Activated T-helper 1 cell treated with anti-CD3 and anti-CD28 coated beads, Interleukin-2, amount 50 U/mL, for 16 hours (primary cell): ENCODE data around the gene FLNB.

Source experiments
- DNase-seq, 2 donors: peaks; one replicate each; pipeline ENCODE4 v3.0.0-alpha.2; 2020; ENCODE audit warnings: low read depth in 1 of 2, low spot score in 1 of 2

FLNB gene

DNA sequence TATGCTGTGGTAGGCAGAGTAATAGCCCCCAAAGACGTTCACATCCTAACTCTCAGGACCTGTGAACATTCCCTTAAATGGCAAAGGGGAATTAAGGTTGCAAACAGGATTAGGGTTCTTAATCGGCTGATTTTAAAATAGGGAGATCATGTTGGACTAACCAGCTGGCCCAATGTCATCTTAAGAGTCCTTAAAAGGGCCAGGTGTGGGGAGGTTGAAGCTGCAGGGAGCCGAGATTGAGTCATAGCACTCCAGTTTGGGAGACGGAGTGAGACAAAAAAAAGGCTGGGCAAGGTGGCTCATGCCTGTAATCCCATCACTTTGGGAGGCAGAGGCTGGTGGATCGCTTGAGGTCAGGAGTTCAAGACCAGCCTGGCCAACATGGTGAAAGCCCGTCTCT lies 1.6 kb upstream of the FLNB start:
- no peak for DNase-seq

DNA sequence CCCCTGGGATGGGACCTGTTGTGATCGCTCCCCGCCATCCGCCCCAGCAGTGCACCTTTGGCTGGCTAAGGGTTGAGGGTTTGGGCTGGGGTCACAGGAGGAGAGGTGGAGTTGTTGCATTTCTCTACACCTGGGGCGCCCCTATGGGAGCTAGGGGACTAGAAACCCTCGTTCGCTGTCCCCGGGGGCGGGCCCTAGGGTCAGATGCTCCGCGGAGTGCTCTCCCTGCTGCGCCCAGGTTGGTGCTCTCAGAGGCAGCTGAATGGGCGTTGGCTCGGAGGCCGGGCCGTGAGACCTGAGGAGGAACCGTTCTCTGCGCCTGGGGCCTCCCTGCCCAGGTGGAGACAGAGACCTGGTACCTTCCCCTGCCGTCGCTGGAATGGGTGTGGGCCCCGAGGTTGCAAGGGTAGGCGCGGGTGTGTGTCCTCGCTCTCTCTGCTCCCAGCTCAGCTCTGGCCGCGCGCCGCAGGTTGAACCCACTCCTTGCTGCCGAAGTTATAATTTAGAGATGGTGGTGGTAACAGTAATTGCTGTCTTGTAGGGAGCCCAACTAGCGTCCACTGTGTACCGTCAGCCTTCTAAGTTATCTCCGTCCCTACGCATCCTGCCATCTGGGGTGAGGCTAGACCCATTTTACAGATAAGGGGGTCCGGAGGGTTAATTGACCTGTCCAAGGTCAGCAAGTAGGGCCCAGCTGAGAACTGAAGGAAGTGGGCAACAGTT lies 965 bp downstream of the FLNB start:
- no peak for DNase-seq

DNA sequence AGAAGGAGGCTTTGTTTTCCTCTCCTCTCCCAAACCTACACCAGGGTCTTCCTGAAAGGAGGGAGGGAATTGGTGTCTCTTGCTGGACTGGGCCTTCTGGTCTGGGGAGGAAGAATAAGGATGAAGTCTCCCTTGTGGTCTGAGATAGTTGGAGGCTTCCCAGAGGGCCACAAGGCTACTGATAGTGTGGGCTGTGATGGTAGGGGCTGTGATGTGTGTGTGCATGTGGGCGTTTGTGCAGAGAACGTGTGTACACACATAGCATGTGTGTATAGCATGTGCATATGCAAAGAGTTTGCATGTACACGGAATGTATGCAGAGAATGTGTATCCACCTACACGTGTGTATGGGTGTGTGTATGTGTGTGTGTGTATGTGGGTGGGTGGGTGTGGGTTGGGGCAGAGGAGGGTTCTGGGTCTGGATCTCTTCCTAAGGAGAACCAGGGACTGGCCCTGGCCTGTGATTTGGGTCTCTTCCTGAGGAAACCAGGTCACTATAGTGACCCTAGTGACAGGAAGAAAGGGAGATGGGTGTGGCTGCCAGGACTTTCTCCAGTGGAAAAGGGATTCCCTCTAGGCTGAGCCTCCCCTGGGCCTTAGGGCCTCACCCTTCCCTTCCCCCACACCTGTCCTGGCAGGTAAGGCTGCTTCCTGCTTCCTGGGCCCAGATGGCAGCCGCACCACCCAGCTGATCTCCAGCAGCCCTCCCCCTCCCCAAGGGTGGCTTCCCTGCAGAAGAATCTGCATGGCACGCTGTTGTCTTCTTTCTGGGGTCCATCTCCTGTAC lies 1.7 kb downstream of the FLNB start:
- no peak for DNase-seq

DNA sequence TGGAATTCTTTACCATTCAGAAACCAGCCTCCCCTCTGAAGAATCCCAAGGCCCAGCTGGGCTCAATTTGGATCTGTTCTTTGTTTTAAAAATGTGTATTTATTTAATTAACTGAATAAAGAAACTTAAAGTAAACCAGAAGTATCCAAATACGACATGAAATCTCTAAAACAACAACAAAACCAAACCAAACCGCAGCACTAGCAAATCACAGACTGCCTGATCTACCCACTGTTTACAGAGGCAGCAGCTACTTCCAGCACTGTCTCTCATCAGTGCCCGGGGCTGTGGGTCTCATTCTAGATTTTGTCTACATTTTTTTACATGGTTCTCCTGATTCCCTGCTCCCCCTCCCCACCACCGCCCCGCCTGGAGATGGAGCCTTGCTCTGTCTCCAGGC lies 2.3 kb downstream of the FLNB start:
- no peak for DNase-seq

DNA sequence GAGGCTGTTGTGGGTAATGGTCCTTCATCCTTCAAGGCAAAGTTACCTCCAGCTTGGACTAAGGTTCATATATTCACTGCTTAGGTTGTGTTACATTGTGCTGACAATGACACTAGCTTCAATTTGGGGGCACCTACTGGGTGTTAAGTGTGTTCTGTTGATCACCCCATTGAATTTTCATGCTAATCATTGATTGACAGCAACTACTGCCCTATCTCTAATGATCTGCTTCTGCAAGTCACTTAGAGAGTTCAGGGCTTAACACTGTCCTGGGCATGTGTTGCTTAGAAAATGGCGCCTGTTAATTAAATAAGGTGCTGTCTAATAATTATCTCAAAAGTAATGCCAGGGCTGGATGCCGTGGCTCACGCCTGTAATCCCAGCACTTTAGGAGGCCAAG lies 3.4 kb downstream of the FLNB start:
- DNase-seq: no peak

DNA sequence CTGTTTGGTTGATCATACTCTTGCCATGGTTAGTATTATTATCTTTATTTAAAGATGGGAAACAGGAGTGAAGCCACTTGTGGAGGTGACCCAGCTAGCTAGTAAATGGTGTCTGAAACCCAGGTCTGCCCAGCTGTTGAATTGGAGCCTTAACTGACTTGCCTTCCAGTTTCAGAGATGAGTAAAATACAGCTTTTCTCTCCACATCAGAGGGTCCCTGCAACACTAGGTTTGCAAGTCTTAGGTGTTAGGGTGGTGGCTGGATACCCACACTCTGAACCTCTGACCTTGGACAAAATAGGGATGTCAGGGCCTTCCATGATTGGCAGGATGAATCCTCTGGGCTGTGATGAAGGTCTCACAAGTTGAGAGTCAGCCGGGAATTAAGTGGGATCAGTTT lies 4.1 kb downstream of the FLNB start:
- no peak for DNase-seq

DNA sequence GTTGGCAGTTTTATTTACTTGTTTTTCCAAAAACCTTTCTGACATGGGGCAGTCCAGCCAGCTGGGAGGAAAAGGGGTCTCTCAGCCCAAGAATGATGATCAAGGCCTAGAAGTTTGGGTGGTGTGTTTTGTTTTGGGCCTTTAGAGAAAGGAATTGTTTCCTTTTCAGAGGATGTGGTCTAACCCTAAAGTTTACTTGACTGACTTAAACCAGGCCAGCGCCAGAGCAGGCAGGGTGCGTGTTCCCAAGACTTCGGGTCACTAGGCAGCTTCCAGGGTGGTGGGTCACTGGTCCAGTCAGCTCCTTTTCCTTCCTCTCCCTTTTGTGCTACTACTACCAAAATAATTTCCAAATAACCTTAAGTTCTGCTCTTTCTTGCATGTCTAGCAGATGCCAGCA lies 4.9 kb downstream of the FLNB start:
- no peak for DNase-seq

DNA sequence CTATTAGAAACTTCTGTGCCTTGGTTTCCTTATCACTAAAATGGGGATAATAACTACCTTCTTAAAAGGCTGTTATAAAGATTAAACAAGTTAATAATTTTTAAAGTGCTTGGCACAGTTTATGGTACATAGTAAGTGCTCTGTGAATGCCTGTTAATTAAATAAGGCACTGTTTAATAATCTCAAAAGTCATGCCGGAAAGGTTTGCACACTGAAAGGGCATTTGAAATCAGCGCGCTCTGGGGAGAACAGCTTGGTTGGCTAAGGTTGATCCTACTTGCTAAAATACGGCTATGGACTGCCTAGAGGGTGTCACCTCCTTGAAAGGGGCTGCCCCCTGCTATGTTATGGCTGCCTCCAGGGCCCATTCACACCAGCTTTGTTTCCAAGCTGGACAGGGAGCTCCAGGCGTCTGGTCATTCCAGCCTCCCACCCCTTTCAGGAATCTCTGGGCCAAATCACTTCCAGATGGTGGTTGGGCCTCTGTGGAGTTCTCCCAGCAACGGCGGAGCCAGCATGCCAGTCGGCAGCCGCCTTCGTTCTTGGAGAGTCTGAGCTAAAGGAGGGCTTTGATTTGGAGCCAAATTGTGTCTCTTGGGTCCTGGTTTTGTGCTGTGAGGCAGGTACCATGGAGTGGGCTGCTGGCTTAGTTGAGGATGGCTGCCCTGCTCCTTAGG lies 5.9 kb downstream of the FLNB start:
- DNase-seq: no peak

DNA sequence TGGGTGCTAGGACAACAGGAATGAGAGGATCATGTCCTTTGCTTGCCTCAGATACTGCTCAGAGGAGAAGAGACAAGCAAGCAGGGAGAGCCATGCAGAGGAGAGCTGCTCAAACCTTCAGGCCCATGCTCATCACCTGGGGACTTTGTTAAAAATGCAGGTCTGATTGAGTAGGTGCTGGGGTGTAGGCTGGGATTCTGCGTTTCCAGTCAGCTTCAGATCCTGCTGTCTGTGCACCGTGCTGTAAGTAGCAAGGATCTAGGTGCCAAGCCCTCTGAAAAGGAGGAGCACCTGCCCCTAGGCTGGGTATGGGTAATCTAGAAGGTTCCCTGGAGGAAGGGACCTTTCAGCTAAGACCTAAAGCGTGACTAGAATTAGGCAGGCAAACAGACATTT lies 7.3 kb downstream of the FLNB start:
- DNase-seq: no peak

DNA sequence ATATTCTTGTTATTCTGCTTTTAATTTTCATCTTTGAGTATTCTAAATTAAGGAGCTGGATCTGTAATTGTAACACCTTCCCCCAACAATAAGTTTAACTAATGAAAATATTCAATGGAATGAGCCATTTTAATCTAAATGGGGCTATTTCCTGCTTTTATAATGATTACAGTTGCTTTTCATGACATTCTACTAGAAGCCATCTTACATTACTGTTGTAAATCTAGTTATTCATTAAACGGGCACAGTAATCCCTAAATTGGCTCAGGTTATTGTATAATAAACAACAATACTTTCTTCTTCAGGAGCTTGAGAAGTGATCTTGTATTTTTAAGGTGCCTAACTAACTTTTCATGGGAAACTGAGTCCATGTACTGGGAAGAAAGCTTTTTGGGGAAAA lies 8.5 kb downstream of the FLNB start:
- DNase-seq: no peak

DNA sequence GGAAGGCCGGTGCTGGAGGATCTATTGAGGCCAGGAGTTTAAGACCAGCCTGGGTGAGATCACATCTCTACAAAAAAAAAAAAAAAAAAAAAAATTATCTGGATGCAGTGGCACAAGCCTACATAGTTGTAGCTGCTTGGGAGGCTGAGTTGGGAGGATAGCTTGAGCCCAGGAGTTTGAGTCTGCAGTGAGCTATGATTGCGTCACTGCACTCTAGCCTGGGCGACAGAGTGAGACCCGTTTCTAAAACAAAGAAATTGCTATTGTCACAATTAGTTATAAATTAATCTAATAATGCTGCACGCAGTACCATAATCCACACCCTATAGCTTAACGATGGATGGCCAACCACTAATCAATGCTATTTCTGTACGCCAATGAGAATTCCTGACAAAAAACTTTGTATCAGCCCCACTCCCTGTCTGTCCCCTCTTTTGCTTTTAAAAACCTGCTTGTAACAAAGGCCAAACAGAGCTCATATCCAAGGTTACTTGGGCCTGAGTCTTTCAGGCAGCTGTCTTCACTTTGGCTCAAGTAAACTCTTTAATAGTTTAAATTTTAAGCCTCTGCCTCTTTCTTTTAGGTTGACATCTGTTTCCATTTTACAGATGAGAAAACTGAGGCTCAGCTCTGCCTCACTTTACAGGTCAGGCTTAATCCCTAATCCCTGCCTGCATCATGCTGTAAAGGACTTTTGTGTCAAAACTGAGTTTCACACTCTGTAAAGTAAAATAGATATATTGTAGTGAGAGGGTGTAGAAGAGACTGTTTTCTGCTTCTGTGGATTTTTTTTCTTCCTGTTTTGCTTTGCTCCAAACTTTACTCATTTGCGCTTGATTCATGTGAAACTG lies 10.9 kb downstream of the FLNB start:
- DNase-seq: no peak

DNA sequence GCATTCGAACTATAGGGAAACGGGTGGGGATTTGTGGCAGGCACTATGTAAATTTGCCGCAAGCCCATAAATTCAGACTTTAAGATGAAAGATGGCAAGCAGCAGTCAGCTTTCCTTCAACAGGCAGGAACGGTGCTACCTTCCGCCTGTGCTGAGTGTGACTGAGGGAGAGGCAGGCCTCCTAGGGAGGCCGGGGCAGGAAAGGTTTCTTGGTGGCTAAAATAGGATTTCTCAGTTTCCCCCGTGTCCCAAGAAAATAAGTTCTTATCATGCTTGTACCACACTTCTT lies 12.5 kb downstream of the FLNB start:
- no peak for DNase-seq

DNA sequence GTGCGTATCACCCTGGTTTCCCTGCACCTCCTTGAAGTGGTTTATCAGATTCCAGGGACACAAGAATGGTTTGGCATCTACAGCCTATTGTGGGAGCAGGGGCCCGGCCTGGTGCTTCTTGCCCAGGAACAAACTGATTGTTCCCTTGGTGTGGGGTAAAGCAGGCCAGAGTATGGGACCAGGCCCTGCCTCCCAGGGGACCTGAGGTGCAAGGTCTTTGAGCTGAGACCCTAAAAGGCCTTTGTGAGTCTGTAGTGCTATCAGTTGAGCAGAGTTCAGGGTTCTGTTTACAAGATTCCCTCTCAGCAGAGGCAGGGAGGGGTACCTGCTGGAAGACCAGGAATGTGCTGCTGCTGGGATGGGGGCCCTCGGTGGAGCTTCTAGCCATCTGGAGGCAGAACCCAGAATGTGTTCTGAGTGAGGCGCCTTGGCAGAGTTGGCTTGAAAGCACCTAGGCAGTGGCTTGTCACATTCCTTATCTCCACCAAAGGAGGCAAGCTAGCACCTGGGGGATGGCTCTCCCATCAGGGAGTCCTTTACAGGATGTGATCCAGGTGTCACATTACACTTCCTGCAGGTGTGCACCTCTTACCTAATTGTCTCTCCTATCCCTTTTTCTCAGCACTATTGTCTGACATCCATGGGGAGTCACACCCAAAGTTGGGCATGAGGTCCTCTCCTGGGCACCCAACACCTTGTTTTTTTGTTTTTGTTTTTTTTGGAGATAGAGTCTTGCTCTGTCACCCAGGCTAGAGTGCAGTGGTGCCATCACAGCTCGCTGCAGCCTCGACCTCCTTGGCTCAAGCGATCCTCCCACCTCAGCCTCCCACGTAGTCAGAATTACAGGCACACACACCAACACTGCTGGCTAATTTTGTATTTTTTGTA lies 13.1 kb downstream of the FLNB start:
- DNase-seq: no peak

DNA sequence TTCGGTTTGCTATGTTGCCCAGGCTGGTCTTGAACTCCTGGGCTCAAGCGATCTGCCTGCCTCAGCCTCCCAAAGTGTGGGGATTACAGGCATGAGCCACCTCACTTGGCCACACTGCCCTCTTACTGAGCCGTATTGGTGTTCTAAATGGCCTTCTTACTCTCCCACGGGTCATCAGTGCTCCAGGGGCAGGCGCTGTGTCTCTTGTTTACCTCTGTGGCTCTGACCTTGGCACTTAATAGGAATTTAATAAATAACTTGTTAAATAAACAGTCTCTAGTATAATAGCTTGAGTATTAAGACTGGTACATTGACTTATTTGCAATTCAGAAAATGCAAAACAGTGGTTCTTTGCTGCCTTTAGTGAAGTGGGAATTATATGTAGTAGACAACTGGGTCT lies 13.7 kb downstream of the FLNB start:
- DNase-seq: no peak

DNA sequence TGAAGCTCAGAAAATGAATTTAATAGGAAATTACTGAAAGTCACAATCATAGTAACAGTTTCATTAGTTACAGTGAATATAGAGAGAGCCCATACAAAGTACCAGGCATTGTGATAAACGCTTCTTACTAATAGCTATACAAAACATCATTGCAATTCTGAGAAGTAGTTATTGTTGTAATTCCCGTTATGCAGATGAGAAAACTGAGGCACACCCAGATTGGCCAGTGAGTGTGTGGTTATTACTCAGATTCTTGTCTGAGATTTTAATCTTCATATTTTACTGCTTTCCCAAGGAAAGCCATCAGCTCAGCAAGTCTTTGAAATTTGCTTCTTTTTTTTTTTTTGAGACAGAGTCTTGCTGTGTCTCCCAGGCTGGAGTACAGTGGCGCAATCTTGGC lies 14.3 kb downstream of the FLNB start:
- no peak for DNase-seq

DNA sequence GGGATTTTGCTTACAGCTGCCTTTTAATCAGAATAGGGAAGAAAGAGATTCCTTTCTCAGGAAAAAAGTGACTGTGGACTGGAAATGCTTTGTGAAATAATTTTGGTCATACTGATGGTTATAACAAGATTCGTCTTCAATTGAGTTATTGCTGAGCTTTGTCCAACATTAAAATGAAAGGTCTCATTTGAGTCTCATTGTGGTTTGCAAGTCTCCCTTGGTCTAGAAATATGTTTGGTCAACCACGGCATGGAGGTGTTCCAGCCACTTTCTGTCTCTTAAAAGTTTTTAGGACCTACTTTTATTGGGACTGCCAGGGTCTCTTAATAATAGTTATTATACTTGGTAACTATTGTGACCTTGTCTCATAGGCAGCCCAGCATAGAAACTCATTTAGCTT lies 15.3 kb downstream of the FLNB start:
- no peak for DNase-seq

DNA sequence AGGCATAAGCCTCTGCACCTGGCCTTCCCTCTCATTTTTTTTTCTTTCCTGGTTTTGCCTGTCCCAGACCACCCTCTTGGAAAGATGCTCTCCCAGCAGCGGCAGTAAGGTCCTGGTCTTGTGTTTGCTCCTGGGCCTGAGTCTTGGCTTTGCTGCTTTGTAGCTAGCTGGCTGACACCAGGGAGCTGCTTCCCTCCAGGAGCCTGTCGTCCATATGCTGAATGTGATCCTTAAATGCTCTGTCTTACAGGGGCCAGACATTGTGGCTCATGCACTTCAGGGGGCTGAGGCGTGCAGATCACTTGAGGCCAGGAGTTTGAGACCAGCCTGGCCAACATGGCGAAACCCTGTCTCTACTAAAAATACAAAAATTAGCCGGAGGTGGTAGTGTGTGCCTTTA lies 17.2 kb downstream of the FLNB start:
- no peak for DNase-seq

DNA sequence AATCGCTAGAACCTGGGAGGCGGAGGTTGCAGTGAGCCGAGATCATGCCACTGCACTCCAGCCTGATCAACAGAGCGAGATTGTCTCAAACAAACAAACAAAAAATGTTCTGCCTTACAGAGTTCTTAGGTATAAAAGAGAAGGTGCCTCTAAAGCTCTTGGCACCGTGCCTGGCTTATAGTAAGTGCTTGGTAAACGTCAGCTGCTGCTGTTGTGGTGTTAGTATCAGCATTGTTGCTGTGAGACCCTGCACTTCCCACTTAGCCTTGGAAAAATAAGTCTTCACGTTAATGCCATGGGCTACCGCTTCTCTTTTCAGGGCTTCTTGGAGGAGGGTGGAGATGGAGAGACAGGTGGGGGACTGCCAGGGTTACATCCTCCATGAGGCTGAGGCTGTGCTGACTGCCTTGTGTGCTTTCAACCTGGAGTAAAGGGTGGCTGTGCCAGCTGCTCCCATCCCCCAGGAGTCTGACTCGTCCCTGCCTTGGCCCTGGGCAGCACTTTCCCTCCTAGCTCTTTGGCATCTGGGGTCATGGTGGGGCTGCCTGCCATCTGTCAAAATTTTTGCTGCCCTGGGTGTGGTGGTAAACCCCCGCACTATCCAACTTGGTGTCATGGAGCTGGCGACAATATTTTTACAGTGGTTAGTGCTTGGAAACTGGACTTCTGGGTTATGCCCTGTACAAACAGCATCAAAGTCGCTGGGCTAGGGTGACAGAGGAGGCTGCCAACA lies 17.8 kb downstream of the FLNB start:
- no peak for DNase-seq

DNA sequence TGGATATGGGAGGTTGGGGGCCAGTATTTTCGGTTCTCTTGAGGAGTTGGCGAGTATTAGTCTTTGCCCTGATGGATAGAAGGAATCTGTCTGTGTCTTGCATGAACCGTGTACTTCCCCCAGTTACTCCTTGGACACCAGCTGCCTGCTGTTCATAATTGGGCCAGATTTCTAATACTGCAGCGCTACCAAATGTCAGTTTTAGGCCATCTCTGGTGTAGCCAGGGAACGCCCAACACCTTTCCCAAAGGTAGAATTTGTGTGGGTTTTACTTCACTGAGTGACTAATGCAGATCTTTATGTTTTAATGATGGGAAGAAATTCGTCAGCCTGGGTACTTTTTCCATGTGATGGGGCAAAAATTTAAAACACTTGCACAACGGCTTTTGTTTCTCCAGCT lies 18.4 kb downstream of the FLNB start:
- no peak for DNase-seq

DNA sequence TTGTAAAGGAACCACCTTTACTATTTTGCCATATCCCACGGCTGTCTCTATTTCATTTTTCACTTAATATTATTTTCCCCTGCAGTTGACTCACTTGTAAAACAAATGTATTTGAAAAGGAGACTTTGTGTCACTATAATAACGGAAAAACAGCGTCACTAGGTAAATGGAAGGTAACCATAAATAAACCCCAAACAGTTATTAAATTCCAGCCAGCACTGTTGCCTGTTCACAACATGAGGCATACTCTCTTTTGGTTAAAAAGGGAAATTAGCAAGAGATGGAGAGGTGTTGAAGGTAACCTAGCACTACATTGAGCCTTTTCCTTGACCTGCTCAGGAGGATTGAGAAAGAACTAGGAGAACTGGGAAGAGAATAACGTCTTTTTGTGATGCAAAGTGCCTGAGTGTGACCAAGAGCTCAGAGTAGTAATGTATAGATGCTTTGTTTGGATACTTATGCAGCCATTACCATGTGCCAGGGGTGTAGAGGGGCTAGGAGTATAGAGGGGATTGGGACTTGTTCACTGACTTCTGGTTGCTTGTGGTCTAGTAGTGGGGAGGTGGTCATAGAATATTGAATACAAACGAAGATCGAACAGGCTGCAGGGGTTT lies 19.6 kb downstream of the FLNB start:
- DNase-seq: no peak
